Ishikawa (cell line): Measurements from ENCODE around the gene PID1.

ENCODE experiments used
- CEBPB ChIP-seq: IDR thresholded peaks from 2 replicates; pipeline ENCODE4 v1.6.1; 2012
- CREB1 ChIP-seq: IDR thresholded peaks from 2 replicates; pipeline ENCODE4 v1.6.1; 2012; ENCODE audit warnings: low read depth
- EGR1 ChIP-seq: IDR thresholded peaks from 2 replicates; pipeline ENCODE4 v1.6.1; 2012
- EP300 ChIP-seq: IDR thresholded peaks from 2 replicates; pipeline ENCODE4 v1.6.1; 2012; ENCODE audit warnings: borderline replicate concordance
- FOXM1 ChIP-seq: IDR thresholded peaks from 2 replicates; pipeline ENCODE4 v1.6.1; 2012; ENCODE audit warnings: low read depth, borderline replicate concordance
- MAX ChIP-seq: IDR thresholded peaks from 2 replicates; pipeline ENCODE4 v1.6.1; 2012
- NFIC ChIP-seq: IDR thresholded peaks from 2 replicates; pipeline ENCODE4 v1.6.1; 2012
- RAD21 ChIP-seq: IDR thresholded peaks from 2 replicates; pipeline ENCODE4 v1.6.1; 2012; ENCODE audit warnings: low read depth
- TAF1 ChIP-seq: IDR thresholded peaks from 2 replicates; pipeline ENCODE4 v1.6.1; 2012; ENCODE audit warnings: low read depth, mild to moderate bottlenecking
- TCF12 ChIP-seq: IDR thresholded peaks from 2 replicates; pipeline ENCODE4 v1.6.1; 2012; ENCODE audit warnings: low read depth
- TEAD4 ChIP-seq: IDR thresholded peaks from 2 replicates; pipeline ENCODE4 v1.6.1; 2012
- YY1 ChIP-seq: IDR thresholded peaks from 2 replicates; pipeline ENCODE4 v1.6.1; 2012; ENCODE audit warnings: low read depth
- ZBTB7A ChIP-seq: IDR thresholded peaks from 2 replicates; pipeline ENCODE4 v1.6.1; 2012; ENCODE audit warnings: low read depth
- TF ChIP-seq, protein P1 (sequence below): IDR thresholded peaks from 2 replicates; pipeline ENCODE4 v1.6.1; 2012
- TF ChIP-seq, protein P2 (sequence below): IDR thresholded peaks from 2 replicates; pipeline ENCODE4 v1.6.1; 2012; ENCODE audit warnings: low read depth, mild to moderate bottlenecking

PID1 gene

GRCh38 chr2:229226382-229226781, 44.7 kb downstream of the PID1 start:
- TF ChIP-seq YY1, result no peak
- no peak for TF ChIP-seq CEBPB
- TF ChIP-seq TEAD4, result no peak

GRCh38 chr2:229223107-229223506, 48.0 kb downstream of the PID1 start:
- TF ChIP-seq EGR1 (no peak), TAF1 (no peak), ZBTB7A (no peak), TCF12 (no peak), CREB1 (no peak), FOXM1 (no peak), MAX (no peak), TEAD4 (no peak), RAD21 (no peak), CEBPB (no peak), EP300 (no peak), YY1 (no peak), NFIC (no peak)
- TF ChIP-seq, protein P1, sequence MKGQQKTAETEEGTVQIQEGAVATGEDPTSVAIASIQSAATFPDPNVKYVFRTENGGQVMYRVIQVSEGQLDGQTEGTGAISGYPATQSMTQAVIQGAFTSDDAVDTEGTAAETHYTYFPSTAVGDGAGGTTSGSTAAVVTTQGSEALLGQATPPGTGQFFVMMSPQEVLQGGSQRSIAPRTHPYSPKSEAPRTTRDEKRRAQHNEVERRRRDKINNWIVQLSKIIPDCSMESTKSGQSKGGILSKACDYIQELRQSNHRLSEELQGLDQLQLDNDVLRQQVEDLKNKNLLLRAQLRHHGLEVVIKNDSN, result no peak
- TF ChIP-seq, protein P2, sequence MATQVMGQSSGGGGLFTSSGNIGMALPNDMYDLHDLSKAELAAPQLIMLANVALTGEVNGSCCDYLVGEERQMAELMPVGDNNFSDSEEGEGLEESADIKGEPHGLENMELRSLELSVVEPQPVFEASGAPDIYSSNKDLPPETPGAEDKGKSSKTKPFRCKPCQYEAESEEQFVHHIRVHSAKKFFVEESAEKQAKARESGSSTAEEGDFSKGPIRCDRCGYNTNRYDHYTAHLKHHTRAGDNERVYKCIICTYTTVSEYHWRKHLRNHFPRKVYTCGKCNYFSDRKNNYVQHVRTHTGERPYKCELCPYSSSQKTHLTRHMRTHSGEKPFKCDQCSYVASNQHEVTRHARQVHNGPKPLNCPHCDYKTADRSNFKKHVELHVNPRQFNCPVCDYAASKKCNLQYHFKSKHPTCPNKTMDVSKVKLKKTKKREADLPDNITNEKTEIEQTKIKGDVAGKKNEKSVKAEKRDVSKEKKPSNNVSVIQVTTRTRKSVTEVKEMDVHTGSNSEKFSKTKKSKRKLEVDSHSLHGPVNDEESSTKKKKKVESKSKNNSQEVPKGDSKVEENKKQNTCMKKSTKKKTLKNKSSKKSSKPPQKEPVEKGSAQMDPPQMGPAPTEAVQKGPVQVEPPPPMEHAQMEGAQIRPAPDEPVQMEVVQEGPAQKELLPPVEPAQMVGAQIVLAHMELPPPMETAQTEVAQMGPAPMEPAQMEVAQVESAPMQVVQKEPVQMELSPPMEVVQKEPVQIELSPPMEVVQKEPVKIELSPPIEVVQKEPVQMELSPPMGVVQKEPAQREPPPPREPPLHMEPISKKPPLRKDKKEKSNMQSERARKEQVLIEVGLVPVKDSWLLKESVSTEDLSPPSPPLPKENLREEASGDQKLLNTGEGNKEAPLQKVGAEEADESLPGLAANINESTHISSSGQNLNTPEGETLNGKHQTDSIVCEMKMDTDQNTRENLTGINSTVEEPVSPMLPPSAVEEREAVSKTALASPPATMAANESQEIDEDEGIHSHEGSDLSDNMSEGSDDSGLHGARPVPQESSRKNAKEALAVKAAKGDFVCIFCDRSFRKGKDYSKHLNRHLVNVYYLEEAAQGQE, result no peak

DNA sequence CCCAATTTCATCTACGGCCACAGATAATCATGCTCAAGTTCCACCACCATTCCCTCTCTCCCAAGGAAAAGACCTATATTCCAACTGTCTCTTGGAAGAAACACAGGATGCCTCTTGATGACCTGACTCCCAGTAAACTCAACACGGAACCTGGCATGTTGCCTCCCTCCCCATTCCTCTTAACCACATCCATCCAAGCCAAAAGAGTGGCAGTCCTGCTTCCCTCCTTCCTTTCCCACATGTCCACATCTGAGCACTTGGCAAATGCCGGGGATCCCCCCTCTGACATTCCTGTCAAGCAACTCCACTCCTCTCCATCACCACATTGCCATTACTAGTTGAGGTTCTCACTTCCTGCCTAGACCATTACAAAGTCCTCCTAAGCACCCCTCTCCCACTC, 49.4 kb downstream of the PID1 start:
- TF ChIP-seq, protein P1, result no peak
- TF ChIP-seq TEAD4 (no peak), NFIC (no peak), TCF12 (no peak), MAX (no peak), RAD21 (no peak)

DNA sequence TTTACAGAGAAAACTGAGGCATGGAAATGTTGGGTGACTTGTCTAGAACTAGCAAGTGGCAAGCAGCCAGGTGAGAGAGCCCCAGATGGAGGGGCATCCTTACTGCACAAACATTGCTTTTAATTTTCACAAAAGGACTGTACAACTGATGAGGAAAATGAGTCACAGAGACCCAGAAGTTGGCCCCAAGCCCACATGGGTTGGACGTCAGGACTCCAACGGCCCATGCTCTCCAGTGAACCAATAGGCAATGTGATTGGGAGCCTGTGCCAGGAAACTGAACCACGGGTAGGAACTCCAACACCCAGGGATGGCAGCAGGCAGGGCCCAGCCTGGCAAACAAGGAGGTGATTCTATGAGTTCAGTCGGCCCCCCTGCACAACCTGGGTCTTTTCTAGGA, 50.8 kb downstream of the PID1 start:
- TF ChIP-seq TCF12, result no peak
- TF ChIP-seq EP300, result no peak
- TF ChIP-seq YY1, result no peak
- no peak for TF ChIP-seq FOXM1
- TF ChIP-seq ZBTB7A, result no peak
- no peak for TF ChIP-seq RAD21
- TF ChIP-seq TEAD4, result no peak
- TF ChIP-seq EGR1, result no peak
- no peak for TF ChIP-seq MAX
- no peak for TF ChIP-seq NFIC
- no peak for TF ChIP-seq CREB1
- no peak for TF ChIP-seq TAF1
- no peak for TF ChIP-seq CEBPB

DNA sequence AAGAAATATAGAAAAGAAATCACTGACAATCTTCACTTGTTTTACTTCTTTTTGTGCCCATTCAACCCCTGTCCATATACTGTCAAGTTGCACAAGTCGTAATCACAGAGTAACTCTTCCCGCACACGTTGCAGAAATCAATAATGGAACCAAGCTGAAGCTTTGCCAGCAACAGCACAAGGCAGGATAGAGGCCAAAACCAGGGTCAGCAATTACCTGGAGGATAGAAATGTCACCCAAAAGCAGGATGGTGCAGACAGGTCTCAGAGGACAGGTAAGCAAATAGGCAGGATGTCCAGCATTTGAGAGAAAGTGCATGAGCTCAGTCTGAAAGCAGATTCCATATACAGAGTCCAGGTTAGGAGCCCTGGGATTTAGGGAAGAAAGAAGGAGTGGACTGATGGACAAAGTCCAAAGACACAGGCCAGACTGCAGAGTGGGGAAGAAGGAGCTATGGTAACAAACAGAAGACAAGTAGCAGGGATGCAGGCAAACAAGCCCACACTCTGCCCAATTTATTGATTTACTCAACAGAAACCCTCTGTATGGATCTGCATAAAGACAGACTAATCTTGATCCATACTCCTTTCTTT, 52.7 kb downstream of the PID1 start:
- no peak for TF ChIP-seq NFIC
- TF ChIP-seq TCF12, result no peak
- no peak for TF ChIP-seq CEBPB
- no peak for TF ChIP-seq CREB1
- TF ChIP-seq ZBTB7A, result no peak
- TF ChIP-seq MAX, result no peak
- TF ChIP-seq, protein P2, result no peak
- no peak for TF ChIP-seq RAD21
- no peak for TF ChIP-seq TAF1
- no peak for TF ChIP-seq YY1
- TF ChIP-seq EGR1, result no peak
- TF ChIP-seq, protein P1, result no peak
- no peak for TF ChIP-seq FOXM1
- TF ChIP-seq EP300, result no peak
- TF ChIP-seq TEAD4, result no peak
